HCT116 (cell line): Measurements from ENCODE around the gene ATG101. TPM values are rescaled to one million over a fixed set of nuclear protein-coding genes. Genes with fewer than 3 reads are reported as not detected.

Source experiments
- ATAC-seq: fragments of 200-7000 bp; cut with Tn5 transposase; 2 replicates; pipeline ENCODE4 v1.9.1; 2020; ENCODE audit warnings: mild to moderate bottlenecking, moderate library complexity
- BruUV-seq: library from RNA; stranded (reverse); fragments of 400-500 nt; replicated peaks from 2 replicates; lab custom pipeline; 2021; lab: Mats Ljungman, UMichigan
- CTCF ChIA-PET: fragments of 300-600 bp; sonication (Branson Sonifier 250); formaldehyde crosslinking; loops from one replicate; lab custom pipeline; 2021; ENCODE audit warnings: antibody characterized with exemption; lab: Charles Lee
- POLR2A ChIA-PET: fragments of 300-600, 350-600 bp; sonication (Branson Sonifier 250); formaldehyde crosslinking; loops from one replicate; lab custom pipeline; 2021; ENCODE audit warnings: antibody characterized with exemption; lab: Charles Lee
- RAD21 ChIA-PET, 2 experiments: fragments of 300-600 bp; sonication (Branson Sonifier 250); formaldehyde crosslinking; loops; one replicate each; lab custom pipeline; 2023; ENCODE audit warnings: low total read pairs in 2 of 2; ENCODE audit not compliant: uncharacterized antibody in 2 of 2, unreplicated experiment in 2 of 2, low non-redundant PET in 1 of 2; lab: Charles Lee
- DNase-seq: peaks from one replicate; pipeline ENCODE4 v3.0.0-alpha.2; 2010; ENCODE audit warnings: low read depth, low spot score
- H2AFZ ChIP-seq: fragments of 200-600 bp; shearing (Covaris generic), sonication (generic); 2 replicates; pipeline ENCODE4 v1.6.1; 2017; ENCODE audit warnings: low read depth, mixed run types, mixed read lengths, antibody characterized with exemption, low read length; ENCODE audit not compliant: poor library complexity, severe bottlenecking
- H3K27ac ChIP-seq: 2 replicates; pipeline ENCODE4 v1.5.1; 2012; ENCODE audit warnings: low read depth, low read length
- H3K27me3 ChIP-seq: fragments of 200-600 bp; sonication (generic); 2 replicates; pipeline ENCODE4 v1.6.1; 2016; ENCODE audit warnings: mixed run types, low read length, mixed read lengths; ENCODE audit not compliant: insufficient read depth
- H3K36me3 ChIP-seq, 2 experiments: fragments of 200-500 bp in 1 of 2; fragments of 200-600 bp in 1 of 2; sonication (Bioruptor generic) in 1 of 2; sonication (generic) in 1 of 2; 2 replicates each; pipeline versions ENCODE4 v1.5.1 to v1.6.1; 2014 to 2016; ENCODE audit warnings: low read length in 2 of 2, inconsistent platforms in 1 of 2, mixed read lengths in 1 of 2, mixed run types in 1 of 2; ENCODE audit not compliant: insufficient read depth in 2 of 2, control insufficient read depth in 1 of 2
- H3K4me1 ChIP-seq, 2 experiments: fragments of 200-600 bp in 1 of 2; sonication (generic) in 1 of 2; 2 replicates each; pipeline versions ENCODE4 v1.5.1 to v1.6.1; 2012 to 2017; ENCODE audit warnings: low read length in 2 of 2, inconsistent platforms in 1 of 2, mild to moderate bottlenecking in 1 of 2, mixed read lengths in 1 of 2, mixed run types in 1 of 2, moderate library complexity in 1 of 2; ENCODE audit not compliant: insufficient read depth in 2 of 2, control insufficient read depth in 1 of 2
- H3K4me2 ChIP-seq: fragments of 200-600 bp; sonication (generic); 2 replicates; pipeline ENCODE4 v1.6.1; 2017; ENCODE audit warnings: mixed run types, low read length, mixed read lengths
- H3K4me3 ChIP-seq, 2 experiments: fragments of 200-600 bp in 1 of 2; sonication (generic) in 1 of 2; replicated peaks in 1 of 2; 2 replicates each; pipeline ENCODE4 v1.5.1; 2011 to 2016; ENCODE audit warnings: low read length in 2 of 2, control low read depth in 1 of 2, low read depth in 1 of 2, mild to moderate bottlenecking in 1 of 2, mixed read lengths in 1 of 2, mixed run types in 1 of 2
- H3K79me2 ChIP-seq: fragments of 200-600 bp; sonication (generic); 2 replicates; pipeline ENCODE4 v1.6.1; 2017; ENCODE audit warnings: mild to moderate bottlenecking, mixed run types, low read length, moderate library complexity, mixed read lengths; ENCODE audit not compliant: insufficient read depth
- H3K9ac ChIP-seq: fragments of 200-600 bp; sonication (generic); 2 replicates; pipeline ENCODE4 v1.6.1; 2016; ENCODE audit warnings: low read length, mixed read lengths
- H3K9me2 ChIP-seq: fragments of 200-600 bp; sonication (generic), shearing (Covaris generic); 2 replicates; pipeline ENCODE4 v1.6.1; 2017; ENCODE audit warnings: mixed run types, mild to moderate bottlenecking, moderate library complexity; ENCODE audit not compliant: insufficient read depth
- H3K9me3 ChIP-seq, 2 experiments: fragments of 200-500 bp in 1 of 2; fragments of 200-600 bp in 1 of 2; sonication (Bioruptor generic) in 1 of 2; sonication (generic) in 1 of 2; 2 replicates each; pipeline ENCODE4 v1.6.1; 2014 to 2017; ENCODE audit warnings: low read length in 2 of 2, mixed read lengths in 2 of 2, inconsistent platforms in 1 of 2, low read depth in 1 of 2, mild to moderate bottlenecking in 1 of 2, mixed run types in 1 of 2, moderate library complexity in 1 of 2; ENCODE audit not compliant: control insufficient read depth in 1 of 2, insufficient read depth in 1 of 2
- H4K20me1 ChIP-seq: fragments of 200-600 bp; sonication (generic), shearing (Covaris generic); 2 replicates; pipeline ENCODE4 v1.6.1; 2017; ENCODE audit warnings: mixed run types, mild to moderate bottlenecking, moderate library complexity; ENCODE audit not compliant: insufficient read depth
- EGR1 ChIP-seq: IDR thresholded peaks from 2 replicates; pipeline ENCODE4 v1.6.1; 2012; ENCODE audit warnings: low read depth
- ELF1 ChIP-seq: IDR thresholded peaks from 2 replicates; pipeline ENCODE4 v1.6.1; 2012; ENCODE audit warnings: low read depth, borderline replicate concordance
- FOSL1 ChIP-seq: IDR thresholded peaks from 2 replicates; pipeline ENCODE4 v1.6.1; 2012; ENCODE audit warnings: low read depth
- POLR2AphosphoS5 ChIP-seq: IDR thresholded peaks from 2 replicates; pipeline ENCODE4 v1.6.1; 2011; ENCODE audit warnings: mild to moderate bottlenecking, low read depth, low read length, moderate library complexity
- ZFX ChIP-seq: fragments of 450-650 bp; IDR thresholded peaks from 2 replicates; pipeline ENCODE4 v1.6.1; 2017
- intact Hi-C: fragments of 100-400 bp; cut with micrococcal nuclease; formaldehyde crosslinking; loops from 2 replicates; pipeline ENCODE4 v1.10.0; 2022
- total RNA-seq: library from RNA; stranded (reverse); gene quantifications from one replicate; pipeline ENCODE4 v1.2.1, GENCODE V29; 2021; ENCODE audit not compliant: unreplicated experiment
- TF ChIP-seq, protein P1 (sequence below): IDR thresholded peaks from 2 replicates; pipeline ENCODE4 v1.6.1; 2012; ENCODE audit warnings: low read depth
- TF ChIP-seq, protein P2 (sequence below): IDR thresholded peaks from 2 replicates; pipeline ENCODE4 v1.6.1; 2012

The ATG101 gene
- total RNA-seq, 1 experiment from 2014 or later: 49.2 TPM

DNA sequence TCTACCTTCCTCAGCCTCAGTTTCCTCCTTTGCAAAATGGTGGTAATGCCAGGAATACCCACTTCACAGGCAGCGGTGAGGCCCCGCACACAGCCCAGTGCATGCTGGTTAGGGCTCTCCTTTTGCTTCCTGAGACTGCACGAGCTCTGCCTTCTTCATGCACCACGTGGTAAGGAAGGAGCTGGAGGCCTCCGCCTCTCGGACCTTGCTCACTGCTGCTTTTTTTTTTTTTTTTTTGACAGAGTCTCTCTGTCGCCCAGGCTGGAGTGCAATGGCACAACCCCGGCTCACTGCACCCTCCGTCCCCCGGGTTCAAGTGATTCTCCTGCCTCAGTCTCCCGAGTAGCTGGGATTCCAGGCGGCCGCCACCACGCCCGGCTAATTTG lies 44.9 kb upstream of the ATG101 start:
- RAD21 ChIA-PET: interaction anchor here (0.6 to 2.1 kb wide), 15 partner anchors 20 to 97 kb away, joined by 3 to 13 read pairs (median 5); partner anchors contain the start of gene ATG101 (in 1 of the 2)
- TF ChIP-seq EGR1 (no peak), ZFX (no peak), ELF1 (no peak), FOSL1 (no peak), POLR2AphosphoS5 (peak; percentile 68)
- TF ChIP-seq, protein P1, sequence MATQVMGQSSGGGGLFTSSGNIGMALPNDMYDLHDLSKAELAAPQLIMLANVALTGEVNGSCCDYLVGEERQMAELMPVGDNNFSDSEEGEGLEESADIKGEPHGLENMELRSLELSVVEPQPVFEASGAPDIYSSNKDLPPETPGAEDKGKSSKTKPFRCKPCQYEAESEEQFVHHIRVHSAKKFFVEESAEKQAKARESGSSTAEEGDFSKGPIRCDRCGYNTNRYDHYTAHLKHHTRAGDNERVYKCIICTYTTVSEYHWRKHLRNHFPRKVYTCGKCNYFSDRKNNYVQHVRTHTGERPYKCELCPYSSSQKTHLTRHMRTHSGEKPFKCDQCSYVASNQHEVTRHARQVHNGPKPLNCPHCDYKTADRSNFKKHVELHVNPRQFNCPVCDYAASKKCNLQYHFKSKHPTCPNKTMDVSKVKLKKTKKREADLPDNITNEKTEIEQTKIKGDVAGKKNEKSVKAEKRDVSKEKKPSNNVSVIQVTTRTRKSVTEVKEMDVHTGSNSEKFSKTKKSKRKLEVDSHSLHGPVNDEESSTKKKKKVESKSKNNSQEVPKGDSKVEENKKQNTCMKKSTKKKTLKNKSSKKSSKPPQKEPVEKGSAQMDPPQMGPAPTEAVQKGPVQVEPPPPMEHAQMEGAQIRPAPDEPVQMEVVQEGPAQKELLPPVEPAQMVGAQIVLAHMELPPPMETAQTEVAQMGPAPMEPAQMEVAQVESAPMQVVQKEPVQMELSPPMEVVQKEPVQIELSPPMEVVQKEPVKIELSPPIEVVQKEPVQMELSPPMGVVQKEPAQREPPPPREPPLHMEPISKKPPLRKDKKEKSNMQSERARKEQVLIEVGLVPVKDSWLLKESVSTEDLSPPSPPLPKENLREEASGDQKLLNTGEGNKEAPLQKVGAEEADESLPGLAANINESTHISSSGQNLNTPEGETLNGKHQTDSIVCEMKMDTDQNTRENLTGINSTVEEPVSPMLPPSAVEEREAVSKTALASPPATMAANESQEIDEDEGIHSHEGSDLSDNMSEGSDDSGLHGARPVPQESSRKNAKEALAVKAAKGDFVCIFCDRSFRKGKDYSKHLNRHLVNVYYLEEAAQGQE: no peak
- TF ChIP-seq, protein P2, sequence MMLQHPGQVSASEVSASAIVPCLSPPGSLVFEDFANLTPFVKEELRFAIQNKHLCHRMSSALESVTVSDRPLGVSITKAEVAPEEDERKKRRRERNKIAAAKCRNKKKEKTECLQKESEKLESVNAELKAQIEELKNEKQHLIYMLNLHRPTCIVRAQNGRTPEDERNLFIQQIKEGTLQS: no peak
- TF ChIP-seq, all 23 proteins: peak for 1
- DNase-seq (peak; percentile 76), ATAC-seq (peak; percentile 16)
- H3K4me1 ChIP-seq: peaks cover 30 to 63% of the 10 kb centered on the region in 2 experiments
- H3K4me3 ChIP-seq: peak overlapping the region; percentile 47 to 62
- H3K9me2 ChIP-seq: no peaks in the 10 kb centered on the region
- intact Hi-C loops: loop anchor here (1.0 to 5.0 kb wide), 5 partner anchors 44 to 133 kb away; partner anchors contain the start of gene ATG101
- peak overlapping the region; percentile 77 for H3K27ac ChIP-seq
- peak overlapping the region; percentile 86 for H3K4me2 ChIP-seq
- H2AFZ ChIP-seq: no peak overlapping the region
- CTCF ChIA-PET: interaction anchor here (0.8 to 8.6 kb wide), 39 partner anchors 11 to 927 kb away, joined by 3 to 174 read pairs (median 5); partner anchors contain the start of genes ATG101, NR4A1 and SMIM41
- BruUV-seq: no TSS peak
- no peaks in the 10 kb centered on the region for H3K79me2 ChIP-seq
- H3K9me3 ChIP-seq: no peaks in the 10 kb centered on the region
- POLR2A ChIA-PET: interaction anchor here (0.6 to 3.4 kb wide), 12 partner anchors 8 to 1342 kb away, joined by 3 to 18 read pairs (median 4); partner anchors contain the start of genes ATG101 and NR4A1
- no peaks in the 10 kb centered on the region for H3K36me3 ChIP-seq
- H3K27me3 ChIP-seq: no peaks in the 10 kb centered on the region
- no peaks in the 10 kb centered on the region for H4K20me1 ChIP-seq
- peak overlapping the region; percentile 64 for H3K9ac ChIP-seq
